ENCODE measurements around the gene NHSL1. TPM values are rescaled to one million over a fixed set of nuclear protein-coding genes. Genes with fewer than 3 reads are reported as not detected.
A peak's percentile ranks its signal among the peaks of the same experiment; 100 is the strongest.
"Not testable (repeated sequence)": the region's sequence is repeated elsewhere in the genome, so short reads cannot be mapped to it uniquely, and the experiment has no call there.

NHSL1 gene
- total and polyA plus RNA-seq, 7 donors, result 0.08 to 2.3 (median 1.2) TPM

DNA sequence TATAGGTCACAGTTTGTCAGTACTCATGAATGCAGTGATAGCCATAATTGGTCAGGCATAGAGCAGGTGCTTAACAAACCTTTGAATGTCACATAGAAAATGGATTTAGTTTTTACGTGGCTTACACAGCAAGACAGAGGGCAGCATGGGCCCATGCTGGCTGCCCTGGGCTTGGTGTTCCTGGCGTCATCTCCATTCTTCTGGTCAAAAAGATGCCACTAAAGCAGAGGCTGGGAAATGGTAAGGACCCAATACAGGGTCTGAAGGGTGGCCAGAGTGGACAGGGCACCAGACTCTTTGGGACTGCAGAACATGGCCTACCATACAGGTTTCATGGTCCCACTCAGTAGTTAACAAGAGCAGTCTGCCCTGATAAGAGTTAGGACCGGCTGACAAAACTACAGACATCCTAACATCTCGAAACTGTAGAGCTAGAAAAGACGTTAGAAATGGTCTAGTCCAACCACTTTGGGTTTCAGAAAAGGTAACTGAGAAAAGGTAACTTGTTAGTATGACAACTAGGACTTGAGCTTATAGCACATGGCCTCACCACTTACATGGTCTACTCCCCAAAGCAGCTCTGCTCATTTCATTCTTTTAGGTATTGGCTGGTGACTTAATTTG lies 72.7 kb downstream of the NHSL1 start:
- Histone ChIP-seq H3K36me3 (ENCODE audit: insufficient read depth in 1 of 2, low read depth in 1 of 2) (no peaks in the 10 kb centered on the region), H3K4me1 (no peaks in the 10 kb centered on the region), H3K27ac (no peak overlapping the region), H3K27me3 (ENCODE audit: insufficient read depth in 3 of 3, low read length in 2 of 3) (peaks cover 0 to 1% (median 0%) of the 10 kb centered on the region in 3 donors), H3K9me3 (no peaks in the 10 kb centered on the region), H3K4me3 (no peak overlapping the region)
- TF ChIP-seq, protein P1, sequence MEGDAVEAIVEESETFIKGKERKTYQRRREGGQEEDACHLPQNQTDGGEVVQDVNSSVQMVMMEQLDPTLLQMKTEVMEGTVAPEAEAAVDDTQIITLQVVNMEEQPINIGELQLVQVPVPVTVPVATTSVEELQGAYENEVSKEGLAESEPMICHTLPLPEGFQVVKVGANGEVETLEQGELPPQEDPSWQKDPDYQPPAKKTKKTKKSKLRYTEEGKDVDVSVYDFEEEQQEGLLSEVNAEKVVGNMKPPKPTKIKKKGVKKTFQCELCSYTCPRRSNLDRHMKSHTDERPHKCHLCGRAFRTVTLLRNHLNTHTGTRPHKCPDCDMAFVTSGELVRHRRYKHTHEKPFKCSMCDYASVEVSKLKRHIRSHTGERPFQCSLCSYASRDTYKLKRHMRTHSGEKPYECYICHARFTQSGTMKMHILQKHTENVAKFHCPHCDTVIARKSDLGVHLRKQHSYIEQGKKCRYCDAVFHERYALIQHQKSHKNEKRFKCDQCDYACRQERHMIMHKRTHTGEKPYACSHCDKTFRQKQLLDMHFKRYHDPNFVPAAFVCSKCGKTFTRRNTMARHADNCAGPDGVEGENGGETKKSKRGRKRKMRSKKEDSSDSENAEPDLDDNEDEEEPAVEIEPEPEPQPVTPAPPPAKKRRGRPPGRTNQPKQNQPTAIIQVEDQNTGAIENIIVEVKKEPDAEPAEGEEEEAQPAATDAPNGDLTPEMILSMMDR (IDR thresholded peaks at IDR 0.05), result no peak
- WGBS, 3 donors, result 83 to 91% (median 90%) methylated on average over 5 of the region's 5 CpGs
- DNase-seq (no peak), ATAC-seq (no peak)
- intact Hi-C loops (cut with DNase I), result loop anchor here in 1 of 2 donors (10.0 kb wide), 1 partner anchor 158 kb away; no protein-coding TSS in a partner anchor

DNA sequence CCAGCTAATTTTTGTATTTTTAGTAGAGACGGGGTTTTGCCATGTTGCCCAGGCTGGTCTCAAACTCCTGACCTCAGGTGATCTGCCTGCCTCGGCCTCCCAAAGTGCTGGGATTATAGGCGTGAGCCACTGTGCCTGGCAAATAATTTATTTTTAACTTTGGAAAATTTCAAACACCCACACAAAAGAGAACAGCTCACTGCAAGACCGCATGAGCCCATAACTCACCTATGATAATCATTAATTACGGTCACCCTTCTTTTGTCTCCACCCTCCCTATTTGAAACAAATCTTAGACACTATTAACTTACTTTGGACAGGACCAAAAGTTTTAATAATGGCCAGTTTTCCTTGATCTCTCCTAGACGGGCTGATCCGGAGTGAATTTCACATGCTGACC lies 74.0 kb downstream of the NHSL1 start:
- H3K36me3 ChIP-seq (ENCODE audit: insufficient read depth in 1 of 2, low read depth in 1 of 2); H3K4me3 ChIP-seq; H3K27me3 ChIP-seq (ENCODE audit: insufficient read depth in 3 of 3, low read length in 2 of 3); H3K9me3 ChIP-seq; H3K4me1 ChIP-seq; DNase-seq; ATAC-seq; H3K27ac ChIP-seq: not testable (repeated sequence)
- intact Hi-C loops (cut with DNase I), result loop anchor here in 1 of 2 donors (10.0 kb wide), 1 partner anchor 160 kb away; no protein-coding TSS in a partner anchor
- 87 to 94% (median 91%) methylated on average over 7 of the region's 7 CpGs for WGBS, 3 donors

GRCh38 chr6:138424004-138424904 lies 75.0 kb downstream of the NHSL1 start:
- Histone ChIP-seq H3K27me3 (ENCODE audit: insufficient read depth in 3 of 3, low read length in 2 of 3) (no peaks in the 10 kb centered on the region), H3K27ac (no peak overlapping the region), H3K4me1 (no peaks in the 10 kb centered on the region), H3K36me3 (ENCODE audit: insufficient read depth in 1 of 2, low read depth in 1 of 2) (peaks cover 0 to under 1% of the 10 kb centered on the region in 2 donors), H3K9me3 (no peaks in the 10 kb centered on the region), H3K4me3 (no peak overlapping the region)
- intact Hi-C loops (cut with DNase I), result loop anchor here in 1 of 2 donors (10.0 kb wide), 1 partner anchor 161 kb away; no protein-coding TSS in a partner anchor
- TF ChIP-seq, protein P1 (IDR thresholded peaks at IDR 0.05), result no peak
- ATAC-seq (peak in 1 of 4 donors; percentile 37), DNase-seq (no peak)
- WGBS, 3 donors, result 91 to 95% (median 93%) methylated on average over 43 to 48 of the region's 48 CpGs

GRCh38 chr6:138422861-138423260 lies 76.4 kb downstream of the NHSL1 start:
- H3K36me3 ChIP-seq (ENCODE audit: insufficient read depth in 1 of 2, low read depth in 1 of 2), result peaks cover 0 to 13% of the 10 kb centered on the region in 2 donors
- H3K27me3 ChIP-seq (ENCODE audit: insufficient read depth in 3 of 3, low read length in 2 of 3), result no peaks in the 10 kb centered on the region
- DNase-seq, result no peak
- H3K4me1 ChIP-seq, result no peaks in the 10 kb centered on the region
- TF ChIP-seq, protein P1 (IDR thresholded peaks at IDR 0.05), result no peak
- no peaks in the 10 kb centered on the region for H3K9me3 ChIP-seq
- intact Hi-C loops (cut with DNase I), result loop anchor here in 1 of 2 donors (10.0 kb wide), 1 partner anchor 162 kb away; no protein-coding TSS in a partner anchor
- H3K4me3 ChIP-seq, result no peak overlapping the region
- H3K27ac ChIP-seq, result no peak overlapping the region
- ATAC-seq, result no peak

GRCh38 chr6:138421608-138422007 lies 77.7 kb downstream of the NHSL1 start:
- no peak overlapping the region for H3K27ac ChIP-seq
- intact Hi-C loops (cut with DNase I), result loop anchor here in 1 of 2 donors (10.0 kb wide), 1 partner anchor 163 kb away; no protein-coding TSS in a partner anchor
- H3K4me3 ChIP-seq, result no peak overlapping the region
- no peak for ATAC-seq
- H3K36me3 ChIP-seq (ENCODE audit: insufficient read depth in 1 of 2, low read depth in 1 of 2), result peaks cover 0 to 25% of the 10 kb centered on the region in 2 donors
- H3K27me3 ChIP-seq (ENCODE audit: insufficient read depth in 3 of 3, low read length in 2 of 3), result no peaks in the 10 kb centered on the region
- no peaks in the 10 kb centered on the region for H3K4me1 ChIP-seq
- no peak for DNase-seq
- WGBS, 3 donors, result 95 to 97% (median 96%) methylated on average over 10 of the region's 10 CpGs
- H3K9me3 ChIP-seq, result no peaks in the 10 kb centered on the region
- TF ChIP-seq, protein P1 (IDR thresholded peaks at IDR 0.05), result no peak

All from psoas muscle (tissue), 8 donors.